GM18520 (cell line): Measurements from ENCODE around the gene OVCH1.
A peak's percentile ranks its signal among the peaks of the same experiment; 100 is the strongest.
"Not testable (repeated sequence)": the region's sequence is repeated elsewhere in the genome, so short reads cannot be mapped to it uniquely, and the experiment has no call there.

Experiments
- ATAC-seq: cut with Tn5 transposase; IDR thresholded peaks from one replicate; pipeline ENCODE4 v1.9.1; 2021; ENCODE audit not compliant: unreplicated experiment

OVCH1 gene

DNA sequence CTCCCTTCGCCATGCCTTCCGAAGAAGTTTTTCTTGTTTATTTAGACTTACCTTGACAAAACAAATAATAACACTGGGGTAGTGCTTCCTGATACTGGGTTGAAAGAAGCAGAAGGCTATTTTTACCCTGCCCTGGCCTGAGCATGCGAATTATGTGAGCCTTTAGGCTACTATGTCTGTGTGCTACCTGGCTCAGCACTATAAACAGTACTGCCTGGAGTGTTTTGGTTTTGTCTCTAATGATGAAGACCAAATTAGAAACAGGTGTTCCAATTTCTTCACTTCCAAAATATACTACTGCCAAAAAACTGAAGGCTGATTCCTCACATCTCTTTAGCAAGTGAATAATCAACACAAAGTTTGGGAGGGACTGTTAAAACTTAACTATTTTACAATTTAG is 7.6 kb upstream of the OVCH1 start:
- no peak for ATAC-seq

DNA sequence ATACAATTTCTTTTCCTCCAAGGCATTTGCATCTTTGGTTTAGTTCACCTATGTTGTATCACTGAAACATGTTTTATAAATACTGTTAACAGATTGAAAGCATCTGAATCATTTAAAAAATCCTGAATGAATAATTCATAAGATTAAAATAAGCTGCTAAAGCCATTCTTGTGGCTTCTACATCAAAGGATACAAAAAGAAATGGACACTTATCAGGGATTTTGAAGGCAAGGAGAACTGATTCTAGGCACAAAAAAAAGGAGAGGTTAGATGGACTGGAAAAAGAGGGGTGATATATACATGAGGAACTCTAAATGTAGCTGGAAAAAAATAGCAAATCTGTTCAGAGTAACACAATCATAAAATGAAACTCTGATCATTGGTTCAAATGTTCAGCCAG is 5.8 kb upstream of the OVCH1 start:
- no peak for ATAC-seq

DNA sequence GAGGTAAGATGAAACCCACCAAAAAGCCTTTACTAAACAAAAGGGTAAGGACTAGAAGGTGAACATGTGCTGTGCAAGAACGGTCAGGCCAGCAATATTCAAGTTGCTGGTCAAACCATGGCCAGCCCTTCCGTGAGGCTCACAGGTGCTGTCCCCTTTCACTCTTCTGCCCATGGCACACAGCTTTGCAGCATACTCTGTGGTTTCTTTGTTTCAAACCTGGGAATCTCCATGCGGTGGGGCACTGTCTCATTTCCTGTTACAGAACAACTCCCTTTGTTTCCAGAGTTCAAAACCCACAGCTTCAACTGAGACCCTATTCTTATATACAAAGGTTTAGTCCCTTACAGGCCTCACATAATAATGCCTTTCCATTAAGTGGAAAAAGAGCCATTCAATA is 1.7 kb upstream of the OVCH1 start:
- ATAC-seq: no peak

DNA sequence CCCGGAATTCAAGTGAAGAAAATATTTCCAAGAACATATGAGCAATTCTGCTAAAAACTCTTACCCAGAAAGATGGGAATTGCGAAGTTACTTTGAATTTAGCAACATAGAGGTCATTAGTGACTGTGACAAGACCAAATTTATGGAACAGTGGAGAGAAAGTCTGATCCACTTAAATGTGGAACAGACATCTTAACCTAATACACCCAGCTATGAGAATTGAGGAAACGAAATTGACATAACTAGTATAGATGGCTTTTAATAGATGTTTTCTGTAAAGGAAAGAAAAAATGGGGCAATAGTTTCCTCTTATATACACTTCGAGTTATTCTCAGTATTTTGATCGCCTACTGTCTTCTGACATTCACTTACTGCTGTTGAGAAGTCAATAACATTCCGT is 4.6 kb downstream of the OVCH1 start:
- no peak for ATAC-seq

DNA sequence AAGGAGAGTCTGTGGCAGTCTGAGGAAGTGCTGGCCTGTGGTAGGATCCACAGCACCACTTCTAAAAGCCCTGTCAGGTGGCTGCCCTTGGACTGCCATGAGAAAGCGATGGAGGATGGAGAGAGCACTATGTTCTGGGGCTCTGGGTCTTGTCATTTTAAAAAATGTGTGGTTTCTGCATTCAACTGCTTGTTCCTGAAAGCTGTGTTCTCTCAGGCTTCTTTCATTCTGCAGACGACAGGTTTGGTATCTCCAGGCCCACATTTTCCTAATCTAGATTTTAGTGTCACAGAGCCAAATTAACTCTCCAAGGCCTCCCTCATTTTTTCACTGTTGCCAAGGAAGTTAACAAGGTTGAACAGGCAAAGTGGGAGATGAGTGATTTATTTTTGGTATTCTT is 10.5 kb downstream of the OVCH1 start:
- no peak for ATAC-seq

DNA sequence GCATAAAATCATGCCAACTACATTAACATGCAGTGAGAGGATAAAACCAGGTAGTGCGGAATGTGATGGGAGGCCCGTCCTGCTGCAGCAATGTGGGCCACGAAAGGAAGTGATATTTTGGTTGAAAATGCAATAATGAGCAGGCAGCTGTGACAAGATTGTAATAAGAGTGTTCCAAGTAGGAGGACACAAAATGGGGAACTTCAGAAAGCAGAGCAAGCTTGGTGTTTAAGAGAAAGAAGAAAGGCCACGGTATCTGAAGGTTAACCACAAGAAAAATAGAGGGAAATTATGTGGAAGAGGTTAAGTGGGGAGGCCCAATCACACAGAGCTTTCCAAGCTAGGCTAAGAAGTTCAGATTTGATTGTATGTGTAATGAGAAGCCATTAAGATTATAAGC is 34.3 kb downstream of the OVCH1 start:
- no peak for ATAC-seq

DNA sequence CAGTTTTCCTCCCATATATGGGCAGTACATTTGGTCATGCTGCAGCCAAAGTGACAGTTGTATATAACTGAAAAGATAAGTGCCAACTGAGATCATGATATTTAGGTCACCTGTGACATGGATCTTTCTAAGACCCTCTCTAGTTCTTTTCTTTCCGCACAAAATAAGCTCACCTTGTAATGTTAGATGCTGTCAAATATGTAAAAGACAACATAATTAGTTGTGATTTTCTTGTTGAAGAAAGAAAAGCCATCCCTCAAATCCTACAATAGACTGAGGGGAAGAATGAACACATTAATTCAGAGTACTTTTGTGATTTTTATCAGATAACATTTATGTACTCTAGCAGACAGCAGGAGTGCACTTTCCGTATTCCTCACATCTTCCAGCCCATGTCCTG is 37.4 kb downstream of the OVCH1 start:
- ATAC-seq: no peak

DNA sequence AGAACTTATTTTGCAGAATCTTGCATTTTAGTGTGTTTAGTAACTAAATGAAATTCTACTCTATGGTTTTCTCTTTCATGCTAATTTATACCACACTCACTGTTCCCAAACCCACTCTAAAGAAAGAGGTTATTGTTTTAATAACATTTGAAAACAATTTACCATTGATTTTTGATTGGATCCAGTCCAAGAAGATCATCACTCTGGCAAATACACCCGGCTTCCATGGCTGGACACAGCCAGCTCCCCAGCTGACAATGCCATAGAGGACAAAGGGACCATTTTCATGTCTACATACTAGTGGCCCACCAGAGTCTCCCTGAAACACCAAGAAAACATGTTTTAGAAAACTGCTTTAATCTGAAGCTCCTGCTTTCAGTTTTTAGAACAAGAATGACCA is 42.4 kb downstream of the OVCH1 start:
- ATAC-seq: no peak

DNA sequence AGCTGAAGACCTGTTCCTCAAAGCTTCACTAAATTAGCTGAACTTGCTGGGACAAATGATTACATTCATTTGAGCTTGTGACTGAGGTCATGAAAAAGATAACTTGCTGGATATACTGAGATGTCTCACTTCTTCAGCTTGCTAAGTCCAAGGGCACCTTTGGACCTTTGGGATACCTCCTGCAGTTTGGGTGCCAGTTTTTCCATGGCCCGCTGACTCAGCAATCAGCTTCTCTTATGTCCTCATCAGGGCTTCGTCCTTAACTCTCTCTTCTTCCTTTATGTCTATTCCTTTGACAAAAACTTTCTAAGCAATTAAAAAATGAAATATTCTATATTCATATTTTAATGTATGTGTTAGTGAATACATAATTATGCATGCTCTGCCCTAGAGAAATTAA is 45.6 kb downstream of the OVCH1 start:
- no peak for ATAC-seq

DNA sequence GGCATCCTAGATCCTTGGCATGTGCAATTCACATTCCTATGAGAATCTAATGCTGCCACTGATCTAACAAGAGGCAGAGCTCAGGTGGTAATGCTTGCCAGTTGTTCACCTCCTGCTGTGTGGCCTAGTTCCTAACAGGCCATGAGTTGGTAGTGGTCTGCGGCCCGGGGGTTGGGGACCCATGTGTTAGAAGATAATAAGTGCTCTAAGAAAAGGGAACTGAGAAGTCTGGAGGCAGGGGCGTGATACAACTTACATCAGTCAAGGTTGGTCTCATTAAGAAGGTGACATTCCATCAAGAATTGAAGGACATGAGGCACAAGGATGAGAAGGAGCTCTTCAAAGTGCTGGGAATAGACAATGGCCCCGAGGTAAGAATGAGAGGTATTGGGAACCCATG is 49.3 kb downstream of the OVCH1 start:
- no peak for ATAC-seq

DNA sequence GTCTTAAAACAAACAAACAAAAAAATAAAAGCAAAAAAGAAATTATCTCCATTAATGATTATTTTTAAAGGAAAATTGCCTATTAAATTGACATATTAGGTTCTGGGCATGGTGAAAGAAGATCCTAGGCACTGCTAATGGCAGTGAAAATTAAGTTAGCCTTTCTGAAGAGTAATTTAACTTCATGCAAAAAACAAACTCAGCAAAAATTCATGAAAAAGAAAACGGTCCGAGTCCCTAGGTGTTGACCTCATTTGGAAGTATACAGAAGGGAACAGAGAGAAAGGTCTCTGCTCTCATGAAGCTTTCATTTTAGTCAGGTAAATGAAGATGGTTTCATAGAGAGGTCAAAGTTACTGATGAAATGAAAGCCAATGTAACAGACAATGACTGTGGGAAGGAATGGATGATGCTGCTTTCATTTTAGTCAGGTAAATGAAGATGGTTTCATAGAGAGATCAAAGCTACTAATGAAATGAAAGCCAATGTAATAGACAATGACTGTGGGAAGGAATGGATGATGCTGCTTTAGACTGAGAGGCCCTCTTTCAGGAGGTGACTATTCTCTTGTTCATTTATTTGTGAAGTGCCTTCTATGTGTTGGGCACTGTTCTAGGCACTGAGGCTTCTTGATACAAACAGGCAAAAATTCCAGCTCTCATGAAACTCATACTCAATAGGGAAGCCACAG is 50.1 kb downstream of the OVCH1 start:
- no peak for ATAC-seq

DNA sequence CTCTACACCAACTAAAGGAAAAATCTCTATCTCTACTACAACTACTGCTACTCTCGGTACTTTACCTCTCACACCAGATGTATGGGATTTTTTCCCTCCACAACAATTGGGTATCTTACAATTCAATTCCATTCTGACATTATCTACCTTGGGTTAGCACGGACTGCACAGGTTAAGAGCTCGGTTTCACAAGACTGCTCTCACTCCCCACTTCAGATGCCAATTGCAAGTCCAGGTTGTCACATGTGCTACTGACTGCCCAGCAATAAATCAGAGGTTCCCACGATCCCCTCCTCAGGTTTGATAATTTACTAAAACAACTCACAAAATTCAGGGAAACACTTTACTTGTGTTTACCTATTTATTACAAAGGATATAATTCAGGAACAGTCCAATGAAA is 58.0 kb downstream of the OVCH1 start:
- no peak for ATAC-seq

DNA sequence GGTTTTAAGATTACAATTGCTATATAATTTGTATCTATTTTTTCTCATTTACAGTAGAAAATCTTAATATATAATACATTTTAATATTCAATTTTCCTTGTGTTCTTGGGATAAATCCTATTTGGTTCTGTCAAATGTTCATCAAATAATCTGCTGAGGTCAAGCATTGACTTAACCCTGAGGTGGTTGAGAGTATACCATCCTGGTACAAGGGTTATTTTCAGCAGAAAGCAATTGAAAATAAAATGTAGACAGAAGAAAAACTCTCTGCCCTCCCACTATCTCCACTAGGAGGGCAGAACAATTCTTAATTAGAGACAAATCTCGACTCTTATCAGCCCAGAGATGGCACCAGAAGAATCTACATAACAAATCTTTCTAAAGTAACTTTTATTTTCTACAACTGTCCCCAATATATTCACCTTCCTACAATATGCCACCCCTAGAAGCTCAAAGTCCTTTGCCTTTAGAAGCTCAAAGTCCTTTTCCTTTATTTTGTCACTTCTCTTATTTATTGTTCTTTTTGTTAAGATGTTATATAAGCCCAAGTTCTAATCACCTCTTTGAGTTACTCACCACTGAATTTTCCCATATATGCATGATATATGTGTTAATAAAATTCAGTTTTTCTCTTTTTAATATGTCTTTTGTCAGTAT is 58.6 kb downstream of the OVCH1 start:
- no peak for ATAC-seq

DNA sequence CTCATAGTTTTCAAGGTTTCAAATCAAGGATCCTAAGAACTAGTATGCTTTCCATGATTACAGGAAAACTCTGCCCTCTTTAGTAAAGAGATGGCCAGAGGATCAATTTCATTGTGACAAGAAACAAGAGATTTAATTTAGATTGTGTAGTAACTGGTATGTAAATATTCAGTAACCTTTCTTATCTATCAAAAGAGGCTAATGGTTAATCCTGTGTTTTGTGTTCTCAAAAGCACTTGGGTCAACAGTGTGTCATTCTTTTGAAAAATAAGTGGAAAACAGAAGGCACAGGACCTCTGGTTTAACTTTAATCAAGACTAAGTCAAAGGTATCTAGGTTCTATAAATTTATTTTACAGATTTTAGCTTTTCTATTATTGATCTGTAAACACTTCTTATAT is 59.9 kb downstream of the OVCH1 start:
- no peak for ATAC-seq

DNA sequence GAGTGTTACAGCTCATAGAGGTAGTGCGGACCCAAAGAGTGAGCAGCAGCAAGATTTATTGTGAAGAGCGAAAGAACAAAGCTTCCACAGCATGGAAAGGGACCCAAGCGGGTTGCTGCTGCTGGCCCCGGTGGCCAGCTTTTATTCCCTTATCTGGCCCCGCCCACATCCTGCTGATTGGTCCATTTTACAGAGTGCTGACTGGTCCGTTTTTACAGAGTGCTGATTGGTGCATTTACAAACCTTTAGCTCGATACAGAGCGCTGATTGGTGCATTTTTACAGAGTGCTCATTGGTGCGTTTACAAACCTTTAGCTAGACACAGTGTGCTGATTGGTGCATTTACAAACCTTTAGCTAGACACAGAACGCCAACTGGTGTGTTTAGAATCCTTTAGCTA is 60.7 kb downstream of the OVCH1 start:
- ATAC-seq: not testable (repeated sequence)

DNA sequence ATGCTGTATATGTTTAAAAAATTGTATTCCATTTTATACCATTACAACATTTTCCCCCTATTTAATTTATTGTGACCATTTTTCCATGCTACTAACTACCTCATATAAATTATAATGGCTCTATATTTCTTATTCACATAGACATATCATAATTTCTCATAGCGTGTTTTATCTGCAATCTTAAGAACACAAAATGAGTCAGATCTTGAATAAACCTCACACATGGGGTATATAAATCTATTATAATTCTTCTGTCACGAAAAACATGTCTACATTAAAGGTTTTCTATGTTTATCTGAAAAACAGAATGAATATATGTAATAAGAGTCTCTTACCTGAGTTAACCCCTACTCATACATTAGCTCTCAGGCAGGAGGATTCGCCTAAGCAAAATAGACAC is 66.0 kb downstream of the OVCH1 start:
- ATAC-seq: no peak

DNA sequence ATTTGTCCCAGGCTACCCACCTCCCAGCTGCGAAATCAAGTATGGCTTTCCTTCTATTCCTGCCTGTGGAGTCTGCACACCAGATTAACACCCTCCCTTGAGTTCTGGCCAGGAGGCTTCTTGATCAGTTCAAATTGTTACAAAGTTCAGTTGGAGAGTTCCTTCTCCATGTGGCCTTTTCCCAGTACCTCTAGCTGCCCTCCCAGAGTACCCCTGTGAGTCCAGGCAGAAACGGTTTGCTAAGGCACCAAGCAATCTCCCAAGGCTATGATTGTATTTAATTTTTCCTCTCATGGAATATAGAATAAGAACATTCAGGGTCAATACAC is 66.8 kb downstream of the OVCH1 start:
- ATAC-seq: no peak

DNA sequence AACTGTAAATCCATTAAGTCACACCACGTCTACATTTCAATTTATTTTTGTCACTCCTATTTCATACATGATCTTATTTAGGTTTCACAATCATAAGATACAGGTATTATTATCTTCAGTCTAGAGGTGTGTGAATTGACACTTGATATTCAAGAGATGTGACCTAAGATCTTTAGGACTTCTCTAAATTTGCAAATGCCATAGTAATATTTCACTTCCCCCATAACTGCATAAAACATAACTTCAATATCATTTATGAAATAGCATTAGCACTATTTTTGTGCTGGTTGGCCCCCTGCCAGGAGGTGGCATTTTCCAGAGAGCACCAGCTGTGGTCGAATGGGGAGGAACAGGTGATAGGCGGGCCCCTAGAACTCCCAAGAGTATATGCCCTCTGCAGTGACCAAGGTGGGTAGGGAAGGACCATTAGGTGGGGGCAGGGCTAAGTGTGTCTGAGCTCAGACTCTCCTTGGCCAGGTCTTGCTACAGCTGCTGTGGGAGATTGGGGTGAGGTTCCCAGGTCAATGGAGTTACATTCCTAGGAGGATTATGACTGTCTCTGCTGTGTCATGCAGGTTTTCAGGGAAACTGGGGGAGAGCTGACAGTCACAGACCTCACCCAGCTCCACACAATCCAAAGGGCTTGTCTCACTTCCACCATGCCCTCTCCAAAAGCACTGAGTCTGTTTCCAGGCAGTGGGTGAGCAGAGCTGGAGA is 67.3 kb downstream of the OVCH1 start:
- ATAC-seq: no peak

DNA sequence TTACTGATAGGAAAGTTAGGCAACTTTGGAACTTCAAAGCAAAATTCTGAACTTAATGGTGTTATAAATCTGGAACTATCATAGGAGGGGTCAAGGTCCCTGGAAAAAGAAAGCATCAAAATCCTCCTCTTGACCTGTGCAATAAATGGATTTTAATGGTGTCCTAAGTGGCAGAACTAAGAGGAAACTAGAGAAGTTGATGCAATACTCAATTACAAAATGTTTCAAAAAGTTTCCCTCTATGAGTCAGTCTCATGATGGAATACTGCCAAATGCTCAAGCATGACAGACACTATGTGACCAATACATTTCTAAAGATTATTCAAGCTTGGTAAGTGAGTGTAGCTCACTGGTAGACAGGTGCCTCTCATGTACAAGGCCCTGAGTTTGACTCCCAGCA is 68.9 kb downstream of the OVCH1 start:
- ATAC-seq: peak; percentile 40

DNA sequence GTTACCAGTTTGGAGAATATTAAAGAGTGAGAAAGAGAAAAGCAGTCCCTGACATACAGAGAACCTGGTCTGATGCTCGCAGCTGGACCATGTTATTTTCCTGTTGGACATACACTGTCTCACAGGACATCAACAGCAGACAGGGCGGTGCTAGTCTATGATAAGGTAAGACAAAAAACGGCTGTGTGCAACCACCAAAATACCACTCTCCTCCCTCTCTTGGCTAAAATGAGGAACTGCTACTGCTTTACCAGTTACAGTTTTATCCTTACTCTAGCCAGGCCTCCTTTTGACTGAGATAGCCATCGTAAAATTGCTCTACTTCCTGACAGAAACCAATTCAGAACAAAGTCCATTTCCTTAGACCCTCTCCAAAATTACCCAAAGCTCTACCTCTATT is 69.5 kb downstream of the OVCH1 start:
- peak; percentile 89 for ATAC-seq

DNA sequence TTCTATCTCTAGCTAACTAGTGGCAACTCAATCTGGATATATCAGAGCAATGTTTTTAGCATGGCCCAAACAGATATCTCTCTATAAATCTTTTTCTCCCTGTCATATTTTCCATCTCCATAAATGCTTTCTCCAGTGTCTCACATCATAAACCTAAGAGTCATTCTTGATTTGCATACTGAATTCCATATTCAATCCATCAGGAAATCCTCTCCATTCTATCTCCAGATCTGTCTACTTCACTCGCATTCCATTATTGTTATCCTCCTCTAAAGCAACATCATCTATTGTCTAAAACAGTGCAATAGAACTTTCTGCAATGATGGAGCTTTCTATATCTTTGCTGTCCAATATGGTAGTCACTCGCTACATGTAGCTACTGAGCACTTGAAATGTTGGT is 71.0 kb downstream of the OVCH1 start:
- no peak for ATAC-seq

DNA sequence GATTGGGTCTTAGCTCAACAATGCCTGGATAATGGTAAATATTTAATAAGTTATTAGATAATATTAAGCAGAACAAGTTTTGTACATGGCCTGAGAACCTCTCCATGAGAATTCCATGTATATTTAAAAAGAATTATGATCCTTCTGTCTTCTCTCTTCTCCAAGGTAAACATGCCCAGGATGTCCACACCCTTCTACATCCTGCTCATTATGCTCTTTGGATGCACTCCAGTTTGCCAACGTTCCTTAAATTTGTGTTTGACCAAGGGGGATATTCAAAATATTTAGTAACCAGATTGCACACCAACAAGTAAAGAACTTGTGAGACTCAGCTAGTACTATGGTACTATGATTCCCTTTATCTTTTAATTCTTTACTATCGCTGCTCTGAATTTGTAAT is 71.8 kb downstream of the OVCH1 start:
- ATAC-seq: no peak

DNA sequence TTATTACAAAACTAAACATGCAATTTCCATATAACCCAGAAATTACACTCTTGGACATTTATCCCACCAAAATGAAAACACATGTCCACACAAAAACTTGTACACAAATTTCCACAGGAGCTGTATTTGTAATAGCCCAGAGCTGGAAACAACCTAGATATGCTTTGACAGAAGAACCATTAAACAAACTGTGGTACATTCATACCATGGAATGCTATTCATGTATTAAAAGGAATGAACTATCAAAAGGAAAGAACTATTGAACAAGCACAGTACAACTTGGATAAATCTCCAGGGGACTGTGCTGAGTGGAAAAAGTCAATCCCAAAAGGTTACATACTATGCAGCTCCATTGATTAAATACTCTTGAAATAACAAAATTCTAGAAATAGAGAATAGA is 80.7 kb downstream of the OVCH1 start:
- no peak for ATAC-seq
